ENCODE measurements around the gene POU2F2.

Gene POU2F2

DNA sequence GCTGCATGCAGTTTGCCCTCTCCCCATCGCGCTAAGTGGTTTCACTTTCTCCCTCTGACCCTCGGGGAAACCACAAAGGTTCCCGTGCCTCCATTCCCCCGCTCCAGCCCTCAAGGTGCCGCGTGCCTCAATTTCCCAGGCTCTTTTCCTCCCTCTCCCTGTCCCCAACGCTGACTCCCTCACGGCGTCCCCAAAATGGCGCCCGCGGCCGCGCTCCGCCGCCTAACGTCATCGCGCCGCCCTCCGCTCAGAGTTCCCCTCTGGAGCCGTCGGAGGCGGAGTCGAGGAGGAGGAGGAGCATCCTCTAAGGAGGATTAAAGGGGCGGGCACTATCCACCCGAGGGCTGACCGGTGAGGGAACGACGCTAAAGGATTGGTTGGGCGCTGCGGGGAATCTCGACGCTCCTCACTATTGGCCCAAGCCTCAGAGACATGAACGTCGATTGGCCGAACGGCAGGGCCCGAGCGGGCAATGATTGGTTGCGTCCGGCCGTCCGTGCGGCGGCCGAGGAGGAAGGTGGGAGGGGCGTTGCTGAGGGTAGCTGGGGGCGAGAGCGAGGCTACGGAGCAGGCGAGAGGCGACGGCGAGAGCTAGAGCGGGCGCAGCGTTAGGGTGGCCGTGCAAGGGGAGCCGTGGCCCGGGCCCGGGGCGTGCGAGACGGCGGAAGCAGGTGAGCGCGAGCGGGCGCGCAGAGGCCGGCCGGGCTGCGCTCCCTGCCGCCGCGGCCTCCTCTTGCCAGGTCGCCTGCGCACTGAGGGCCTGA is 56.4 kb downstream of the POU2F2 start, which contains the start of gene ZNF574:
Gene ZNF574 (plus strand): TSS at position 551 of the 764 bp plus-strand sequence. CDS start 2,441 bp downstream, outside the sequence.
- Histone ChIP-seq H3K27me3 (ENCODE audit: low read length) (no peaks in the 10 kb centered on the region), H3F3A (ENCODE audit: insufficient read depth) (no peaks in the 10 kb centered on the region), H3K9me3 (ENCODE audit: insufficient read depth, low read length) (no peaks in the 10 kb centered on the region), H3K36me3 (ENCODE audit: low read length) (no peaks in the 10 kb centered on the region), H3K4me3 (ENCODE audit: insufficient read depth, low read length, poor library complexity, severe bottlenecking) (peak within 1 kb of the TSS; percentile 92), H3K79me2 (ENCODE audit: insufficient read depth, low read length) (peaks cover 26% of the 10 kb centered on the region), H3K9ac (ENCODE audit: low read length) (peak within 1 kb of the TSS; percentile 80), H2AFZ (ENCODE audit: low read depth, low read length, severe bottlenecking) (peak within 1 kb of the TSS; percentile 43), H3K4me2 (ENCODE audit: low read depth, low read length, poor library complexity, severe bottlenecking) (peak within 1 kb of the TSS; percentile 92), H4K20me1 (ENCODE audit: low read depth, low read length) (peaks cover 10% of the 10 kb centered on the region), H3K27ac (ENCODE audit: low read depth, low read length) (peak within 1 kb of the TSS; percentile 68), H3K9me2 (replicated peaks; ENCODE audit: insufficient read depth, low read length) (no peaks in the 10 kb centered on the region)
- TF ChIP-seq, protein P1, sequence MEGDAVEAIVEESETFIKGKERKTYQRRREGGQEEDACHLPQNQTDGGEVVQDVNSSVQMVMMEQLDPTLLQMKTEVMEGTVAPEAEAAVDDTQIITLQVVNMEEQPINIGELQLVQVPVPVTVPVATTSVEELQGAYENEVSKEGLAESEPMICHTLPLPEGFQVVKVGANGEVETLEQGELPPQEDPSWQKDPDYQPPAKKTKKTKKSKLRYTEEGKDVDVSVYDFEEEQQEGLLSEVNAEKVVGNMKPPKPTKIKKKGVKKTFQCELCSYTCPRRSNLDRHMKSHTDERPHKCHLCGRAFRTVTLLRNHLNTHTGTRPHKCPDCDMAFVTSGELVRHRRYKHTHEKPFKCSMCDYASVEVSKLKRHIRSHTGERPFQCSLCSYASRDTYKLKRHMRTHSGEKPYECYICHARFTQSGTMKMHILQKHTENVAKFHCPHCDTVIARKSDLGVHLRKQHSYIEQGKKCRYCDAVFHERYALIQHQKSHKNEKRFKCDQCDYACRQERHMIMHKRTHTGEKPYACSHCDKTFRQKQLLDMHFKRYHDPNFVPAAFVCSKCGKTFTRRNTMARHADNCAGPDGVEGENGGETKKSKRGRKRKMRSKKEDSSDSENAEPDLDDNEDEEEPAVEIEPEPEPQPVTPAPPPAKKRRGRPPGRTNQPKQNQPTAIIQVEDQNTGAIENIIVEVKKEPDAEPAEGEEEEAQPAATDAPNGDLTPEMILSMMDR (IDR thresholded peaks at IDR 0.05; ENCODE audit: insufficient read depth, low read length, poor library complexity, severe bottlenecking): no peak
- TF ChIP-seq EZH2phosphoT487 (conservative IDR thresholded peaks at IDR 0.05; ENCODE audit: low read length): no peak

DNA sequence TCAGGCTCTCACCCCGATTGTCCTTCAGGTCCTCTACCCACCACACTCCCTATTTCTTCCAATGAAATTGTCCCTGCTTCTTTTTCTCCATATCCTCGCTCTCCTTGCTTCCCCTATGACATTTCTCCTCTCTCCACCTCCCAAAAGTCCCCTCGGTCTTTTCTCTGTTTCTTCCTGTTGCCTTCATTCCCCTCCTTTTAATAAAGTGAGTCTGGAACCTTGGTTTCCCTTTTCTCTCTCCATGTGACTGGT is 57.0 kb downstream of the POU2F2 start:
- Histone ChIP-seq H3K9me3 (ENCODE audit: insufficient read depth, low read length) (no peaks in the 10 kb centered on the region), H3K27me3 (ENCODE audit: low read length) (no peaks in the 10 kb centered on the region), H4K20me1 (ENCODE audit: low read depth, low read length) (peaks cover 10% of the 10 kb centered on the region), H2AFZ (ENCODE audit: low read depth, low read length, severe bottlenecking) (peak overlapping the region; percentile 43), H3K27ac (ENCODE audit: low read depth, low read length) (peak overlapping the region; percentile 60), H3K4me3 (ENCODE audit: insufficient read depth, low read length, poor library complexity, severe bottlenecking) (peak overlapping the region; percentile 50), H3K36me3 (ENCODE audit: low read length) (no peaks in the 10 kb centered on the region), H3K9ac (ENCODE audit: low read length) (peak overlapping the region; percentile 75), H3F3A (ENCODE audit: insufficient read depth) (no peaks in the 10 kb centered on the region), H3K9me2 (replicated peaks; ENCODE audit: insufficient read depth, low read length) (no peaks in the 10 kb centered on the region), H3K79me2 (ENCODE audit: insufficient read depth, low read length) (peaks cover 25% of the 10 kb centered on the region), H3K4me2 (ENCODE audit: low read depth, low read length, poor library complexity, severe bottlenecking) (peak overlapping the region; percentile 65)
- TF ChIP-seq EZH2phosphoT487 (conservative IDR thresholded peaks at IDR 0.05; ENCODE audit: low read length): no peak
- TF ChIP-seq, protein P1 (IDR thresholded peaks at IDR 0.05; ENCODE audit: insufficient read depth, low read length, poor library complexity, severe bottlenecking): no peak

GRCh38 chr19:42074513-42075363 is 57.5 kb downstream of the POU2F2 start:
- H3K9ac ChIP-seq (ENCODE audit: low read length): peak overlapping the region; percentile 75
- H3K27me3 ChIP-seq (ENCODE audit: low read length): no peaks in the 10 kb centered on the region
- no peaks in the 10 kb centered on the region for H3K9me2 ChIP-seq (replicated peaks; ENCODE audit: insufficient read depth, low read length)
- H3K4me2 ChIP-seq (ENCODE audit: low read depth, low read length, poor library complexity, severe bottlenecking): peak overlapping the region; percentile 65
- H3F3A ChIP-seq (ENCODE audit: insufficient read depth): no peaks in the 10 kb centered on the region
- peaks cover 25% of the 10 kb centered on the region for H3K79me2 ChIP-seq (ENCODE audit: insufficient read depth, low read length)
- H2AFZ ChIP-seq (ENCODE audit: low read depth, low read length, severe bottlenecking): no peak overlapping the region
- H3K9me3 ChIP-seq (ENCODE audit: insufficient read depth, low read length): no peaks in the 10 kb centered on the region
- peak overlapping the region; percentile 60 for H3K27ac ChIP-seq (ENCODE audit: low read depth, low read length)
- TF ChIP-seq, protein P1 (IDR thresholded peaks at IDR 0.05; ENCODE audit: insufficient read depth, low read length, poor library complexity, severe bottlenecking): no peak
- no peak for TF ChIP-seq EZH2phosphoT487 (conservative IDR thresholded peaks at IDR 0.05; ENCODE audit: low read length)
- H3K4me3 ChIP-seq (ENCODE audit: insufficient read depth, low read length, poor library complexity, severe bottlenecking): peak overlapping the region; percentile 50
- peaks cover 10% of the 10 kb centered on the region for H4K20me1 ChIP-seq (ENCODE audit: low read depth, low read length)
- H3K36me3 ChIP-seq (ENCODE audit: low read length): no peaks in the 10 kb centered on the region
